GM18951 (cell line): ENCODE results near the gene DBP.

Source experiments
- POLR2A ChIP-seq: IDR thresholded peaks from 4 replicates; pipeline ENCODE4 v1.6.1; 2011; ENCODE audit warnings: mild to moderate bottlenecking; ENCODE audit not compliant: insufficient read length, insufficient read depth; ENCODE audit errors: extremely low read depth
- in situ Hi-C: fragments of 300-500 bp; cut with MboI; formaldehyde crosslinking; loops from one replicate; pipeline ENCODE4 v1.12.0; 2022; ENCODE audit warnings: low sequenced_read_pairs, mixed read lengths, inconsistent platforms; ENCODE audit not compliant: unreplicated experiment

DBP gene

DNA sequence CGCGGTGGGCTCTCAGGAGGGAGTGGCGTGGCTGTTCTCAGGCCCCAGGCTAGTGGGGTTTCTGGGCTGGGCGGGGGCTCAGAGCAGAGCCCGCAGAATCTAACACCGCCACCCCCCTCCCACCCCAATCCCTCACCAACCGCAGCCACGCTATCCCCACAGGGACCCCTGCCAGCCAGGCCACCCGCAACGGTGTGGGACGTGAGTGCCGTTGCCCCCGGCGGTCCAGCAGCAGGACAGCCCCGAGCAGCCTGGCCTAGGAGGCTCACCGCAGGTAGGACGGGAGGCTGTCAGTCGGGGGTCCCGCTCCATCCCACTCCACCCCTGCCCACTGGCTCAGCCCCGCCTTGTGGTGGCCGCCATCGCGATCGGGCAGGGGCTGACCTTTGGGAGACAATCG, 35.8 kb upstream of the DBP start, which contains the start of gene NTN5:
Gene NTN5, minus strand, starts transcription at position 24 of the 400 bp plus-strand sequence. CDS start 2,031 bp downstream, outside the sequence.
- in situ Hi-C loops: no loop called here
- no peak for TF ChIP-seq POLR2A

DNA sequence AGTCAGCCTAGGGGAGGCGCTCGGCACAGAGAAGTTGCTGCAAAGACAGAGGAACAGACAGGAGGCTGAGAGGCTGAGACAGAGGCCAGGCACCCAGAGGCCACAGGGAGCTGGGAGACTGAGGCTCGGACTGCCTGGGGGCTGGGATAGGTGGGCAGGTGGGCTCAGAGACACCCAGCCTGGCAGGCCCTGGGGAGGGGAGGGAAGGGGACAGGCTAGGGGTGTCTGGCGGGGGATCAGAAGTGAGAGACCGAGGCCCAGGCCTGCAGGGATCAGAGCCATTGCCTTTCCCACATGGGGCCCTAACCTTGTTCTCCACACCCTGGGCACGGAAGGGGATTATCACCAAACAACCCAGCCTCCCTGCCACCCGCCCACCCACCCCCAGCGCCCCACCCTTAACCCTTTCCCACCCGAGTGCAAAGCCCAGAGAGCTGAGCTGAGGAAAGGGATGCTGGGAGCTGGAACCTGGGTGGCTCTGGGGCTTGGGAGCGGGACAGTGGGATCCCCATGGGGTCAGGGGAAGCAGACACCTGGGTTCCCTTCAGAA, 34.3 kb upstream of the DBP start:
- TF ChIP-seq POLR2A: no peak
- in situ Hi-C loops: no loop called here

DNA sequence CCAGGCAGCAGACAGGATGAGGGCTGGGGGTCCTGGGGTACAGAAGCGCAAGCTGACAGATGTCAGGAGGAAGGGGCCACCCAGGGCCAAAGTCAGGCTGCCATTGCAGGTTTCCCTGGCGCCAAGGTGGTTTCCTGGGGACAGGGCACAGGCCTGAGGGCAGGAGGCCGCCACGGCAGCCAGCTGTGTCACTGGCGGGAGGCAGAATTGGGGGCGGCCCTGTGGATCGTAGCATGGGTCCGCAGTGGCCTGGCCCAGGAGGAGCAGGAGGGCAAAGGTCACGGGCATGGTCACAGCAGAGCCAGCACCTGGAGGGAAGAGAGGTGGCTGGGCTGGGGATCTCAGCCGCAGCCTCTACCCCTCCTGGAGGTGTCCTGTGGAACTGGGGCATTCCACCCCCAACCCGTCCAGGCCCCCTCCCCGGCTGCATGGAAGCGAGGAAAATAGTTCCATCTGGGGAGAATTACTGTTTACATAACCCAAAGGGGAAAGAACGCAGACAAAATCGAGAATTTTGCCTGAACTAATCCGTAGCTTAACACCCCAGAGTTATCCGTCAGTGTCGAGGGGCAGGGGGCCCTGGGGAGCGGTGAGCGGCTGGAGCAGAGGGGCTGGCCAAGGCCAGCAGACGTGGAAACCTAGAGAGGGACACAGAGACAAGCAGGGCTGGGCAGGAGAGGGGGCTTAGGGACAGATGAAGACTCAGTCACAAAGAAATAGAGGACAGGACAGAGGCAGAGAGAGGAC, 33.7 kb upstream of the DBP start:
- in situ Hi-C loops: no loop called here

DNA sequence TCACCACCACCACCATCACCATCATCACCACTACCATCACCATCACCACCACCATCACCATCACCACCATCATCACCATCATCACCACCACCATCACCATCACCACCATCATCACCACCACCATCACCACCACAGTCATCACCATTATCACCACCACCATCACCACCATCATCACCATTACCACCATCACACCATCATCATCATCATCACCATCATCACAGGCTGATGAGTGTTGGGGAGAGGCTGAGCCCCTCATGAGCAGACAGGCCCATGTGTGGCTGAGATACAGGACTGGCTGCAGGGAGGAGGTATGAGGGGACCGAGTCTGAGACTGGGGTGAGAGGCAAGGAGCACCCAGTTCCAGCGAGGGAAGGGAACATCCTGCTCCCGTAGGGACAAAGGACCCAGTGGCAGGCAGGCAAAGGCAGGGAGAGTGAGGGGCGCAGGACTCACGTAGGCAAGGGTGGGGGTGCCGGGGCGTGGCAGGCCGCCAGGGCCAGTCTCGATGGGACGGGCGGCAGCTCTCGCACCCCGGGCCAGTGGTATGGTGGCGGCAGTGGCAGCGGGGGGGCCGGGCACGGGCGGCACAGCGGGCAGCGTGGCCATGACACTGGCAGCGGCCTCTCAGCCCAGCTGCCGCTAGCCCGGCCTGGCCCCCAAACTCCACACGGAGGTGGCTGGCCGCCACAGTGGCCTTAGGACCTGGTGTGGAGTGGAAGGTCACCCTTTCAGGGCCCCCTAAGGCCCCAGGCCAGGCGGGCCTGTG, 32.9 kb upstream of the DBP start:
- no peak for TF ChIP-seq POLR2A
- in situ Hi-C loops: no loop called here

More for the DNA sequence above, 33.7 kb upstream of the DBP start:
- TF ChIP-seq POLR2A: no peak

DNA sequence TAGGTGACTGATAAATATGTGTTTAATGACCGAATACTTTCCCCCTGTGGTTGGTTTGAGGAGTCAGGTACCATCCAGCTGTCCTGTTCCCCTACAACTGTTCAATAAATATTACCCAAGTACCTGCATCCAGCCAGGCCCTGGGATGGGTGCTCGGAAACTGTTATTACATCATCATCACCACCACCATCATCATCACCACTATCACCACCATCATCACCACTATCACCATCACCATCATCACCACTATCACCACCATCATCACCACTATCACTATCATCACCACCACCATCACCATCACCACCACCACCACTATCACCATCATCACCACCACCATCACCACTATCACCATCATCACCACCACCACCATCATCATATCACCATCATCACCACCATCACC, 31.6 kb upstream of the DBP start:
- in situ Hi-C loops: no loop called here
- TF ChIP-seq POLR2A: no peak

DNA sequence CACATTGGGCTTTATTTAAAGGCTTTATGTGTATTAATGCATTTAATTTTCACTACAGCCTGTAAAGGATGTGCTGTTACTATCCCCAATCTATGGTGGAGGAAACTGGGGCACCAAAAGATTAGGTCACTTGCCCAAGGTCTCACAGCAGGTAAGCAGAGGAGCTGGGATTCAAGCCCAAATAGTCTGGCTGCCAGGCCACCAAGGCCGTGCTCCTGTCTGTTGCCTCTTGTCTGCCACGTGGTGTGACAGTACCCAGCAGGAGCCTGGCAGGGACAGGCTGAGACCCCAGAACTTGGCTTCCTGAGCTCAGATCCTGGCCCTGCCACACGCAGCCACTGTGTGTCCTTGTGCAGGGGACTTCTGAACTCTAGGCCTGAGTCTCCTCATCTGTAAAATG, 31.2 kb upstream of the DBP start:
- TF ChIP-seq POLR2A: no peak
- in situ Hi-C loops: no loop called here

DNA sequence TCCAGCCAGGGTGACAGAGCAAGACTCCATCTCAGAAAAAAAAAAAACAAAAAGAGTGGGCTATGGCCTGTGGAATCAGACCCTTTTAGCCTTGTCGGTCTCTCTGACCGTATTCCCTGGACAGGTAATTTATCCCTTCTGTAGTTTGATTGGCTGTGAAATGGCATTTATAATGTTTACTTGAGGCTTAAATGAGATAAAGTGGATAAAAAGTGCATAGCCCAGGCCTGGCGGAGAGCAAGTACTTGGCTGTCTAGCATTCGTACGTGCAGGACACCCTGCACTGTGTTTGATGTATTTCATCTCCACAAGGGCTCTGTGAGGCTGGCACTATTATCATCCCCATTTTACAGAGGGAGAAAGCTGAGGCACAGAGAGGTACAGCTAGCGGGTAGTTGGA, 28.6 kb upstream of the DBP start:
- no peak for TF ChIP-seq POLR2A
- in situ Hi-C loops: no loop called here

DNA sequence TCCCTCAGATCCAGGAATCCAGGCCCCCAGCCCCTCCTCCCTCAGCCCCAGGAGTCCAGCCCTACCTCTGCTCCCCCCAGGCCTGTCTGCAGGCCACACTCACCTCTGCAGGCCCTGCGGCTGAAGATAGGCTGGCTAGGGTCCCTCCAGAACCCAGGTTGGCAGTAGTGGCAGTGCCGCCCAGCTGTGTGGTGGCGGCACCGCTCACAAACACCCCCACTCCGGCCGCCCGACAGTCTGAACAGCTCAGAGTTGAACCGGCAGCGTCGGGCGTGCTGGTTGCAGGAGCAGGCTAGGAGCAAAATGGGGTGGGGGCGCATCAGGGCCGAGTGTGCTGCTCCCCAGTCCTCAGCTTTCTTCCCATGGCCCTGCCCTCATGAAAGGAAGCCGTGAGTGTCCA, 27.3 kb upstream of the DBP start:
- in situ Hi-C loops: no loop called here
- no peak for TF ChIP-seq POLR2A

DNA sequence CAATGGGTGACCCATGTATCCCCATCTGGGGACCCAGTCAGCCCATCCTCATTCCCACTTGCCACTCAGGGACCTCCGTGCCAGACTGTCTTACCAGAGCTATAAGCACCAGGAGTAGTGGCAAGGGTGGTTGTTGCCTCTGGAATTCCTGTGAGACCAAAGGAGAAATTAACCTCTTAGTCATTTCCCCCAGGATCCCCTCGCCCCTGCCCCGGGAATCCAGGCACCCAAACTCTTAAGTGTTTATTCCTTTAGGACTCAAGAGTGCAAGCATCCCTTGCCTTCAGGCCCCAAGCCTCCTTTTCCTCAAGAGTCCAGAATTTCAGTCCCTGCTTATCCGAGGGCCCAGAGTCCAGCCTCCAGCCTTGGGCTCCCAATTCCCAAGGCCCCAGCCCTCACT, 26.5 kb upstream of the DBP start:
- in situ Hi-C loops: no loop called here
- TF ChIP-seq POLR2A: no peak

DNA sequence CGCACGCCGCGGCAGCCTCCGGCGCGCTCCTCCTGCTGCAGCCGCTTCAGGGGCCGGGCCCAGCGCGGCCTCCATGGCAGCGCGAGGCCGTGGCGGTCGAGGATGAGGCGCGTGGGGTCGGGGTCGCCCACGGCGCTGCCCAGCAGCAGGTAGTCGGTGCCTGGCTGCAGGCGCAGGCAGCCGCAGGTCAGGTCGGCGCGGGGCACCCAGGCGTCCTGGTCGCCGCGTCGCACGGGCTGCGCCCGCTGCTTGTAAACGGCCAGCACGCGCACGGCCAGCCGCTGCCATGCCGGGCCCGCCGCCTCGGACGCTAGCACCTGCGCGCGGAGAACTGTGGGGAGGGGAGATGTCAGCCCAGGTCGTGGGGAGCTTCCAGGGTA, 24.5 kb upstream of the DBP start:
- in situ Hi-C loops: no loop called here
- TF ChIP-seq POLR2A: no peak

DNA sequence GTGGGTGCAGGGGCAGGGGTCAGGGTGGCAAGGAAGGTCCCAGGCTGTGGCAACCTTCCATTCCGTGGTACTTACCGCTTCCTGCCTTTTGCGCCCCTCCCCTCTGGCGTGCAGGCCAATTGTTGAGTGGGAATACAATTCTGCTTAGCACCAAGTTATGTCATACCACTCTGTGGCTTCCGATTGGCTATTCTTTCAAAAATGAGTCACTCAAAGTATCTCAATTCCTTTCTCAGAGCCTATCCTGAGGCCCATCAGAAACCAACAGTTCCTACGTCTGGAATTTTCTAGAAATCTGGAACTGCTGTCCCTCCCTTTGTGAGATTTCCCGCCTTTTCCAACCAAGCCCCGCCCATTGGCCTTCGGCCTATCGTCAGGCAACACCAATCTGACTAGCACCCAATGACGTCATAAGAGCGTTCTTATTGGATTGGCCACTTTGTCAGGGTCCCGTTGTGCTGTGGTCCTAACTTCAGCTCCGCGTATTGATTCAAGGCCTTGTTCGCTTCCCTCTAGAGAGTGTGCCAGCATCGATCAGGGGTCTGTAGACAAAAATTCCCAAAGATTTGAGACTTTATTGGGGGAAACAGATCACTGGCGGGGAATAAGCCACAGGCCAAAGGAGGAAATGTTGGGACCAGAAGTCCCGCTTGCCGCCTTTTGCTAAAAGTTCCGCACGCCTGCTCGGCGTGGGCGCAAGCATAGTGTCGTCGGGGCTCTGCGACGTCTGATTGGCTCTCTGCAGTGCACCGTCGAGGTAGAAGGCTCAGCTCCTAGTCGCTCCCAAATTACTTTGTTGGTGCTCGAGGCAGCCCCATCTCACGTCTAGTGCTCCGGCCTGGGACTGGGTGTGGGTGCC, 23.9 kb upstream of the DBP start:
- in situ Hi-C loops: no loop called here
- TF ChIP-seq POLR2A: peak; percentile 32

DNA sequence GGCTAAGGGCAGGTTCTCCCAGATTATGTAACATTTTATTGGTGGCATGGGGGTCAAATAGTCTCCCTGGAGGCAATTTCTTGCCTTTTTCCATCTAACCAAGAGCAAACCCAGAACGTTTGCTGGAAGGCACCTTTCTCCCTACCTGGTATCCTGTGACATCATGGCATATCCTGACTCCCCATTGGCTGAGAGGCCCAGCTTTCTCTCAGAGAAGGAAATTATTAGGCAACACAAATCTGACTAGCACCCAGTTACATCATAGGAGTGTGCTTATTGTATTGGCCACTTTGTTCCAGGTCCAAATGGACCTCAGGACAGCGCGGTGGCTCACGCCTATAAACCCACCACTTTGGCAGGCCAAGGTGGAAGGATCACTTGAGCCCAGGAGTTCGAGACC, 22.6 kb upstream of the DBP start:
- no peak for TF ChIP-seq POLR2A
- in situ Hi-C loops: loop anchor here (10.0 kb wide), 1 partner anchor 325 kb away; no protein-coding TSS in a partner anchor

DNA sequence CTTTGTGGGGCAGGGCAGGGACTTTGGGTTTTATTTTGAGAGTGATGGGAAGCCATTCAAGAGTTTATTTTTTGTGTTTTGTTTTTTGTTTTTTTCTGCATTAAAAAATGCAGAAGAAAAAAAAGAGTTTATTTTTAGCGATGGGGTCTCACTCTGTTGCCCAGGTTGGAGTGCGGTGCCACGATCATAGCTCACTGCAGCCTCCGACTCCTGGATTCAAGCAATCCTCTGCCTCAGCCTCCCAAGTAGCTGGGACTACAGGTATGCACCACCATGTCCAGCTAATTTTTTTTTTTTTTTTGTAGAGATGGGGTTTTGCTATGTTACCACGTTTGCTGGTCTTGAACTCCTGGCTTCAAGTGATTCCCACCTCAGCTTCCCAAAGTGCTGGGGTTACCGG, 21.3 kb upstream of the DBP start:
- no peak for TF ChIP-seq POLR2A
- in situ Hi-C loops: loop anchor here (10.0 kb wide), 1 partner anchor 326 kb away; no protein-coding TSS in a partner anchor

DNA sequence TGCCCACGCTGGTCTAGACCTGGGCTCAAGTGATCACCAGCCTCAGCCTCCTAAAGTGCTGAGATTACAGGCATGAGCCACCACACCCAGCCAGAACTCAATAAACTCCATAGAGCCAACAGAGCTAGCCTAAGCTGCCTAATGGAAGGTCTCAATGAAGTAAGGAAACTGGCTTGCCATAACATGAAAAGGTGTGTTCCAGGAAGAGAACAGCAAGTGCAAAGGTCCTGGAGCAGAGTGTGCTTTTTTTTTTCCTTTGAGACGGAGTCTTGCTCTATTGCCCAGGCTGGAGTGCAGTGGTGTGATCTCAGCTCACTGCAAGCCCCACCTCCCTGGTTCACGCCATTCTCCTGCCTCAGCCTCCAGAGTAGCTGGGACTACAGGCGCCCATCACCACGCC, 20.6 kb upstream of the DBP start:
- in situ Hi-C loops: loop anchor here (10.0 kb wide), 1 partner anchor 327 kb away; no protein-coding TSS in a partner anchor
